H9 (cell line): ENCODE results near the gene PARP6. TPM values are rescaled to one million over a fixed set of nuclear protein-coding genes. Genes with fewer than 3 reads are reported as not detected.

Experiments used
- DNase-seq: peaks from one replicate; pipeline ENCODE4 v3.0.0-alpha.2; 2017
- H2AFZ ChIP-seq: one replicate; pipeline ENCODE4 v1.6.1; 2013; ENCODE audit warnings: mild to moderate bottlenecking, low read length, control low read depth, moderate library complexity
- H2AK5ac ChIP-seq: 2 replicates; pipeline ENCODE4 v1.6.1; 2013; ENCODE audit warnings: low read length, control low read depth, mixed read lengths; ENCODE audit not compliant: insufficient read length
- H2BK120ac ChIP-seq: one replicate; pipeline ENCODE4 v1.6.1; 2013; ENCODE audit warnings: low read depth, mild to moderate bottlenecking, low read length, control low read depth, inconsistent platforms; ENCODE audit not compliant: poor library complexity, severe bottlenecking
- H2BK12ac ChIP-seq: 2 replicates; pipeline ENCODE4 v1.6.1; 2013; ENCODE audit warnings: low read length, control low read depth, mixed read lengths, low read depth; ENCODE audit not compliant: insufficient read length
- H2BK15ac ChIP-seq: 2 replicates; pipeline ENCODE4 v1.6.1; 2013; ENCODE audit warnings: low read depth, low read length, control low read depth
- H2BK20ac ChIP-seq: one replicate; pipeline ENCODE4 v1.6.1; 2013; ENCODE audit warnings: low read depth, mild to moderate bottlenecking, low read length, control low read depth, inconsistent platforms; ENCODE audit not compliant: poor library complexity, severe bottlenecking
- H2BK5ac ChIP-seq: 2 replicates; pipeline ENCODE4 v1.6.1; 2013; ENCODE audit warnings: low read length, control low read depth, mixed read lengths; ENCODE audit not compliant: insufficient read length
- H3K14ac ChIP-seq: 2 replicates; pipeline ENCODE4 v1.6.1; 2013; ENCODE audit warnings: low read length, control low read depth; ENCODE audit not compliant: insufficient read depth
- H3K18ac ChIP-seq: 2 replicates; pipeline ENCODE4 v1.6.1; 2013; ENCODE audit warnings: low read depth, mild to moderate bottlenecking, mixed read lengths, low read length, control low read depth; ENCODE audit not compliant: insufficient read length
- H3K23ac ChIP-seq: 2 replicates; pipeline ENCODE4 v1.6.1; 2013; ENCODE audit warnings: low read length, control low read depth, mixed read lengths, low read depth; ENCODE audit not compliant: insufficient read length
- H3K23me2 ChIP-seq: 2 replicates; pipeline ENCODE4 v1.6.1; 2013; ENCODE audit warnings: low read depth, mild to moderate bottlenecking, mixed read lengths, low read length, control low read depth; ENCODE audit not compliant: insufficient read length, poor library complexity, severe bottlenecking
- H3K27ac ChIP-seq: 2 replicates; pipeline ENCODE4 v1.5.1; 2013; ENCODE audit warnings: low read length, control low read depth, mixed read lengths, low read depth; ENCODE audit not compliant: insufficient read length
- H3K27me3 ChIP-seq: 2 replicates; pipeline ENCODE4 v1.6.1; 2013; ENCODE audit warnings: low read length, control low read depth, inconsistent platforms; ENCODE audit not compliant: insufficient read depth
- H3K4ac ChIP-seq: 2 replicates; pipeline ENCODE4 v1.6.1; 2013; ENCODE audit warnings: low read depth, mild to moderate bottlenecking, control low read depth, inconsistent platforms, low read length, moderate library complexity
- H3K4me1 ChIP-seq: 2 replicates; pipeline ENCODE4 v1.6.1; 2013; ENCODE audit warnings: low read length, control low read depth, inconsistent platforms; ENCODE audit not compliant: insufficient read depth
- H3K4me2 ChIP-seq: 2 replicates; pipeline ENCODE4 v1.6.1; 2013; ENCODE audit warnings: low read length, control low read depth, mixed read lengths; ENCODE audit not compliant: insufficient read length, insufficient read depth
- H3K56ac ChIP-seq: 2 replicates; pipeline ENCODE4 v1.6.1; 2013; ENCODE audit warnings: low read depth, mild to moderate bottlenecking, mixed read lengths, low read length, control low read depth; ENCODE audit not compliant: insufficient read length
- H3K79me1 ChIP-seq: 2 replicates; pipeline ENCODE4 v1.6.1; 2013; ENCODE audit warnings: low read depth, mild to moderate bottlenecking, moderate library complexity, low read length, control low read depth, inconsistent platforms; ENCODE audit not compliant: insufficient read depth, poor library complexity, severe bottlenecking
- H3K79me2 ChIP-seq: 2 replicates; pipeline ENCODE4 v1.6.1; 2013; ENCODE audit warnings: low read length, control low read depth, inconsistent platforms; ENCODE audit not compliant: insufficient read depth
- H3K9ac ChIP-seq: 2 replicates; pipeline ENCODE4 v1.6.1; 2013; ENCODE audit warnings: low read length, control low read depth, mixed read lengths; ENCODE audit not compliant: insufficient read length; ENCODE audit errors: extremely low read depth
- H3K9me3 ChIP-seq: one replicate; pipeline ENCODE4 v1.6.1; 2013; ENCODE audit warnings: low read depth, low read length, inconsistent platforms; ENCODE audit not compliant: control insufficient read depth
- H3T11ph ChIP-seq: one replicate; pipeline ENCODE4 v1.6.1; 2013; ENCODE audit warnings: mild to moderate bottlenecking, low read length, control low read depth, inconsistent platforms
- H4K20me1 ChIP-seq: one replicate; pipeline ENCODE4 v1.6.1; 2013; ENCODE audit not compliant: control insufficient read depth, insufficient read length, insufficient read depth
- H4K5ac ChIP-seq: 2 replicates; pipeline ENCODE4 v1.6.1; 2013; ENCODE audit warnings: low read depth, mild to moderate bottlenecking, mixed read lengths, low read length, control low read depth; ENCODE audit not compliant: insufficient read length
- H4K8ac ChIP-seq: replicated peaks from 2 replicates; pipeline ENCODE4 v1.6.1; 2013; ENCODE audit warnings: low read length, control low read depth, mixed read lengths, low read depth; ENCODE audit not compliant: insufficient read length
- H4K91ac ChIP-seq: 2 replicates; pipeline ENCODE4 v1.6.1; 2013; ENCODE audit warnings: low read depth, mild to moderate bottlenecking, moderate library complexity, mixed read lengths, low read length, control low read depth; ENCODE audit not compliant: insufficient read length
- H3K27ac Mint-ChIP-seq, 3 experiments: 2 replicates in 2 of 3; 3 replicates in 1 of 3; pipeline ENCODE4 v1.8.0; 2020 to 2021; ENCODE audit warnings: mixed read lengths in 3 of 3, mild to moderate bottlenecking in 1 of 3, moderate library complexity in 1 of 3
- H3K27me3 Mint-ChIP-seq: 2 replicates; pipeline ENCODE4 v1.8.0; 2021; ENCODE audit warnings: low read depth, mild to moderate bottlenecking, moderate library complexity, mixed read lengths
- H3K36me3 Mint-ChIP-seq, 3 experiments: 2 replicates in 2 of 3; 3 replicates in 1 of 3; pipeline ENCODE4 v1.8.0; 2020 to 2021; ENCODE audit warnings: low read depth in 3 of 3, mixed read lengths in 3 of 3; ENCODE audit not compliant: insufficient read depth in 1 of 3
- H3K4me1 Mint-ChIP-seq, 2 experiments: 2 replicates each; pipeline ENCODE4 v1.8.0; 2020; ENCODE audit warnings: mixed read lengths in 2 of 2
- H3K4me3 Mint-ChIP-seq, 2 experiments: 2 replicates in 1 of 2; 3 replicates in 1 of 2; pipeline ENCODE4 v1.8.0; 2020 to 2021; ENCODE audit warnings: mild to moderate bottlenecking in 2 of 2, mixed read lengths in 2 of 2, moderate library complexity in 1 of 2
- H3K9me3 Mint-ChIP-seq, 2 experiments: 2 replicates in 1 of 2; 3 replicates in 1 of 2; pipeline ENCODE4 v1.8.0; 2020; ENCODE audit warnings: mild to moderate bottlenecking in 2 of 2, mixed read lengths in 2 of 2, moderate library complexity in 1 of 2
- WGBS: extraction: QIAGEN DNeasy Blood & Tissue Kit; methylation state at CpG from one replicate; pipeline ENCODE4 v1.1.7; 2013; ENCODE audit warnings: missing lambda C conversion rate, low lambda C conversion rate, mixed read lengths; ENCODE audit not compliant: insufficient read length; ENCODE audit errors: extremely low coverage; 5-methylcytosine and 5-hydroxymethylcytosine counted together
- total RNA-seq: library from RNA; stranded (reverse); gene quantifications from 2 replicates; pipeline ENCODE4 v1.2.1, GENCODE V29; 2021
- TF ChIP-seq, protein P1 (sequence below): fragments of 200-600 bp; sonication (generic); conservative IDR thresholded peaks from 3 replicates; pipeline ENCODE4 v1.8.0; 2021; ENCODE audit warnings: antibody characterized with exemption, mild to moderate bottlenecking

PARP6 gene
- total RNA-seq, 1 experiment from 2014 or later = 54.4 TPM

GRCh38 chr15:72288796-72289596, 16.6 kb upstream of the PARP6 start:
- Histone ChIP-seq H3K9me3 (no peaks in the 10 kb centered on the region), H3K4me1 (no peaks in the 10 kb centered on the region), H2BK15ac (no peak overlapping the region), H3K9ac (no peak overlapping the region), H3K56ac (no peak overlapping the region), H2AFZ (no peak overlapping the region), H3K27me3 (peaks cover 2% of the 10 kb centered on the region; the same call in 1 of the 2 replicates), H3K23ac (no peak overlapping the region), H2BK120ac (no peak overlapping the region), H4K20me1 (no peaks in the 10 kb centered on the region), H2BK5ac (no peak overlapping the region), H3T11ph (no peak overlapping the region), H4K8ac (no peak overlapping the region), H2AK5ac (no peak overlapping the region), H4K91ac (no peak overlapping the region), H2BK12ac (no peak overlapping the region), H3K4me2 (no peak overlapping the region), H3K4ac (no peak overlapping the region), H3K79me1 (no peaks in the 10 kb centered on the region), H3K23me2 (no peaks in the 10 kb centered on the region), H3K14ac (no peak overlapping the region), H3K27ac (no peak overlapping the region), H4K5ac (no peak overlapping the region), H3K79me2 (no peaks in the 10 kb centered on the region), H3K18ac (no peak overlapping the region), H2BK20ac (no peak overlapping the region)
- WGBS = no CpG with 5 or more reads among the region's 49 CpGs
- no peaks in the 10 kb centered on the region for H3K9me3 Mint-ChIP-seq
- peak; percentile 33 for DNase-seq
- TF ChIP-seq, protein P1, sequence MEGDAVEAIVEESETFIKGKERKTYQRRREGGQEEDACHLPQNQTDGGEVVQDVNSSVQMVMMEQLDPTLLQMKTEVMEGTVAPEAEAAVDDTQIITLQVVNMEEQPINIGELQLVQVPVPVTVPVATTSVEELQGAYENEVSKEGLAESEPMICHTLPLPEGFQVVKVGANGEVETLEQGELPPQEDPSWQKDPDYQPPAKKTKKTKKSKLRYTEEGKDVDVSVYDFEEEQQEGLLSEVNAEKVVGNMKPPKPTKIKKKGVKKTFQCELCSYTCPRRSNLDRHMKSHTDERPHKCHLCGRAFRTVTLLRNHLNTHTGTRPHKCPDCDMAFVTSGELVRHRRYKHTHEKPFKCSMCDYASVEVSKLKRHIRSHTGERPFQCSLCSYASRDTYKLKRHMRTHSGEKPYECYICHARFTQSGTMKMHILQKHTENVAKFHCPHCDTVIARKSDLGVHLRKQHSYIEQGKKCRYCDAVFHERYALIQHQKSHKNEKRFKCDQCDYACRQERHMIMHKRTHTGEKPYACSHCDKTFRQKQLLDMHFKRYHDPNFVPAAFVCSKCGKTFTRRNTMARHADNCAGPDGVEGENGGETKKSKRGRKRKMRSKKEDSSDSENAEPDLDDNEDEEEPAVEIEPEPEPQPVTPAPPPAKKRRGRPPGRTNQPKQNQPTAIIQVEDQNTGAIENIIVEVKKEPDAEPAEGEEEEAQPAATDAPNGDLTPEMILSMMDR = no peak
- H3K27ac Mint-ChIP-seq = no peak overlapping the region
- H3K4me3 Mint-ChIP-seq = no peak overlapping the region
- H3K4me1 Mint-ChIP-seq = no peaks in the 10 kb centered on the region
- H3K36me3 Mint-ChIP-seq = no peaks in the 10 kb centered on the region
- H3K27me3 Mint-ChIP-seq = peaks cover 38% of the 10 kb centered on the region
